GM19023 (cell line): Measurements from ENCODE around the gene IGF1R.

Source experiments
- ATAC-seq: cut with Tn5 transposase; IDR thresholded peaks from one replicate; pipeline ENCODE4 v1.9.1; 2021; ENCODE audit warnings: mild to moderate bottlenecking, moderate library complexity; ENCODE audit not compliant: unreplicated experiment

IGF1R gene

GRCh38 chr15:98791046-98791701 lies 142.8 kb downstream of the IGF1R start:
- no peak for ATAC-seq

DNA sequence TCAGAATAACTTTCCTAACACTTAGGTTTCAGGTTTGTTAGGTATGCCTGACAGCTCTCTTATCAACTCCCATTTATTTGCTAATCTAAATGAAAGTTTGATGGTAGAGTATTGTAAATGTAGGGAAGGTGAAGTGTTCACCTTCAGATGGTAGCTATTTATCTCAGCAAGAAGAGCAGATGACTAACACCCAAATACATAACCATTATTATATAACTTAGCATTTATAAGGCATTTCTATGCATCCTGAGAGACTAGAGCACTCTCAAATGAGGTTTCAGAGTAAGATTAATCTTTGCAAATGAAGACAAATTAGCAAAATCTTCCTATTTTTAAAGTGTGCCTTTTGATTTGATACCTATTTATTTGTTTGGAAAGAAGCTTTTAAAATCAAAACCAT lies 143.8 kb downstream of the IGF1R start:
- no peak for ATAC-seq

DNA sequence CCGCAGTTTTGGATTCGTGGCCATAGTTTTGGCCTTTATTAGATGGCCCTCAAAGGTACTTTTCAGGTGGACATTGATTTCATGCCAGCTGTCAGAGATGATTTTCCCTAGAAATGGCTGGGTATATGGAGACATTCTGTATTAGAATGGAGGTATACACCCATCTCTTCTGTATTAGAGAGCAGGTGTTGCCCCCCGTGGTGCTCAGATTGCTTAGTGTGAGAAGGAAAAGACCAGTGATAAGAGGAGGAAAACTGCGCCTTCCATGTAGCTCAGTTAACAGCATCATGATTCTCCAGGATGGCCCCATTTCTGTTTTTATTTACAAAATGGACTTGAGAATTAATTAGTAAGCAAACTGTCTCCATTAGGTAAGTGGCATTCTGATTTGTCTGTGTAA lies 145.9 kb downstream of the IGF1R start:
- ATAC-seq = no peak

DNA sequence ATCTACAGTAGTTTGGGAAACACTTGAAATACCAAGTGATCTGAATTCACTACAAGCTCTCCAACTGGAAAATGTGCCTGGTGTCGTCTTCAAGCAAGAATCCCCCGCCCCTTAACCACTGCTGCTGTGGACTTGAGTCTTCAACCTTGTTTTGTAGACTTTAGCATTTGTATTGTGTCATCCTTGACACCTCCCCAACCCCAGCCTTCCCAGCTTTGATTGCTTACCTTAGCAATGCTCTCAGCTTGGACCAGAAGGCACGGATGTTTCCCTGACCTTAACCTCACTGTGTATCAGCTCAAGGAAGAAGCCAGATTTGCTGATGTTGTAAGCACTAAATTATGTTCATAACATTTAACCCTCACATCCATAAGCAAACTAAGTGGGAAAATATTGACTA lies 146.4 kb downstream of the IGF1R start:
- ATAC-seq = no peak

DNA sequence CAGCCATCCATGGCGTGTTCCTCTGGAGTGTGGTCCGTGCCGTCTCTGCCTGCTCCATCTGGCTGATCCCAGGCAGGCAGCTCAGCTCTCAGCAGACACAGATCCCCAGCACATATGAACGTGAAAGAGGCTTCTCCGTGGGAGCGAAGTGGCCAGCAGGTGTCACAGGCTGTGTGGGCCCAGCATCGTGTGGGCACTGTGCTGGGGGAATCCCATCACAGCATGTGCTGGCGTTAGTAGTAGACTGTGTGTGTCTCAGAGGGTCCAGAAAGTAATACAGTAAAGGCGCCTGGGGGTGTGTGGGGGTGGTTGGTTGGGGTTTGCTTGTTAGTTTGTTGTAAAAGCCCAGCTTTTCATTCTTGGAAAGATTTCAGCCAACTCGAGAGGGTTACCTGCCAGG lies 147.6 kb downstream of the IGF1R start:
- no peak for ATAC-seq

DNA sequence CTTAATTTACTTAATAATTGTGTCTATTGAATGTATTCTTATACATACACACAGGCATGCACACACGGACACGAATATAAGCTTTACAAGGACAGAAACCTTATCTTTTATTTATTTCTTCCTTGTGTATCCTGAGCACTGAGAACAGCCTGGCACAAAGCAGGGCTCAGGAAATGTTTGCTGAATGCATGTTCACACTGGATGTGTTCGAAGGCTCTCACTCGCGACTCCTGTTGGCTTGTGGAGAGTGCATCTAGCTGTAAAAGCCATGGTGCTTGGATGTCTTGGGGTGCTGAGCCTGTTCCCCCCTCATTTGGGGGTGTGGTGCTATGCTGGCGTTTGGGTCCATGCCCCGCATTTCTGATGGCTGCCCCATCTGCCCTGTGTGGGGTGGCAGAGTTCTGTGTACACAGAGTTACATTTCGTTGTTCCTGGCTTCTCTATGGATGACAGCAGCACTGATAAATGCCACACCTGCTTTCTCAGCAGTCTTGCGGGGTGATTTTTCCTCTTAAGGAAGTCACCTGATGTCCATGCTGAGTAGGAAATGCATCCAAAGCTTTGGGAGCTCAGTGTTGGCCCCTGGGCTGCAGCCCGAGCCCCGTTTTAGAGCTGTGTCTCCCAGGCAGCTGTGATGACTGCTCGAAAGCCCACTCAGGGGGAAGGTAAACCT lies 148.5 kb downstream of the IGF1R start:
- no peak for ATAC-seq

- ATAC-seq = no peak
Measured at GRCh38 chr15:98798375-98798893, 150.1 kb downstream of the IGF1R start.

- ATAC-seq = no peak
Measured at GRCh38 chr15:98799461-98800390, 151.4 kb downstream of the IGF1R start.

GRCh38 chr15:98800437-98801233 lies 152.3 kb downstream of the IGF1R start:
- no peak for ATAC-seq

- ATAC-seq = no peak
Measured at GRCh38 chr15:98801234-98801561, 152.9 kb downstream of the IGF1R start.

- no peak for ATAC-seq
Measured at GRCh38 chr15:98802187-98802586, 153.8 kb downstream of the IGF1R start.

DNA sequence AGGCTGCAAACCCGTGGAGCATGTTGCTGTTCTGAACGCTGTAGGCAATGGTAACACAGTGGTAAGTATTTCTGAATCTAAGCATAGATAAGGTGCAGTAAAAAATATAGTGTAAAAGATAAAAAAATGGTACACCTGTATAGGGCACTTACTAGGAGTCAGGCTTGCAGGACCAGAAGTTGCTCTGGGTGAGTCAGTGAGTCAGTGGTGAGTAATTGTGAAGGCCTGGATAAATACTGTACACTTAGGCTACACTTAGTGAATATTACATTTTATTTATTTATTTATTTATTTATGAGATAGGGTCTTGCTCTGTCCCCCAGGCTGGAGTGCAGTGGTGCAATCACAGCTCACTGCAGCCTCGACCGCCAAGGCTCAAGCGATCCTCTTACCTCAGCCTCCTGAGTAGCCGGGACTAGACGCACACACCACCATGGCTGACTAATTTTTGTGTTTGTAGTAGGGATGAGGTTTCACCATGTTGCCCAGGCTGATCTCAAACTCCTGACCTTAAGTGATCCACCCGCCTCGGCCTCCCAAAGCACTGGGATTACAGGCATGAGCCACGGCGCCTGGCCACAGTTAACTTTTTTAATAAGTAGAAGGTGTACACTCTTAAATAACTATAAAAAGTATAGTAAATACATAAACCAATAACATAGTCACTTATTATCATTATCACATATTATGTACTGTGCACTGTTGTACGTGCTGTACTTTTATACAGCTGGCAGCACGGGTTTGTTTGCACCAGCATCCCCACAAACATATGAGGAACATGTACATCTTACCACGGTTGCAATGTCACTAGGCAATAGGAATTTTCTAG lies 155.1 kb downstream of the IGF1R start:
- no peak for ATAC-seq

DNA sequence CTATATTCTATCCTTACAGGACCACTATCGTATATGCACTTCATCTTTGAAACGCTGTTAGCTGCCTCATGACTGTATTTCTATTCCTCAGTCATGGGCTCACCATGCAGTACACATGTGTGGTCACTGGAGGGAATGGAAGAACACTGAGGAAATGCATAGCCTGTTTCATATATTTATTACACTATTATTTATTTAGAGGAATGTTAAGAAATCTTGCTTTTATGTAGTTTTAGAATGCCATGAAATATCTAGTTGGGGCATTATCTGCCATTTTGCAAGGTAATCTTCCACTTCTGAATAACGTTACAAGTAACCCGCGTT lies 155.7 kb downstream of the IGF1R start:
- no peak for ATAC-seq

DNA sequence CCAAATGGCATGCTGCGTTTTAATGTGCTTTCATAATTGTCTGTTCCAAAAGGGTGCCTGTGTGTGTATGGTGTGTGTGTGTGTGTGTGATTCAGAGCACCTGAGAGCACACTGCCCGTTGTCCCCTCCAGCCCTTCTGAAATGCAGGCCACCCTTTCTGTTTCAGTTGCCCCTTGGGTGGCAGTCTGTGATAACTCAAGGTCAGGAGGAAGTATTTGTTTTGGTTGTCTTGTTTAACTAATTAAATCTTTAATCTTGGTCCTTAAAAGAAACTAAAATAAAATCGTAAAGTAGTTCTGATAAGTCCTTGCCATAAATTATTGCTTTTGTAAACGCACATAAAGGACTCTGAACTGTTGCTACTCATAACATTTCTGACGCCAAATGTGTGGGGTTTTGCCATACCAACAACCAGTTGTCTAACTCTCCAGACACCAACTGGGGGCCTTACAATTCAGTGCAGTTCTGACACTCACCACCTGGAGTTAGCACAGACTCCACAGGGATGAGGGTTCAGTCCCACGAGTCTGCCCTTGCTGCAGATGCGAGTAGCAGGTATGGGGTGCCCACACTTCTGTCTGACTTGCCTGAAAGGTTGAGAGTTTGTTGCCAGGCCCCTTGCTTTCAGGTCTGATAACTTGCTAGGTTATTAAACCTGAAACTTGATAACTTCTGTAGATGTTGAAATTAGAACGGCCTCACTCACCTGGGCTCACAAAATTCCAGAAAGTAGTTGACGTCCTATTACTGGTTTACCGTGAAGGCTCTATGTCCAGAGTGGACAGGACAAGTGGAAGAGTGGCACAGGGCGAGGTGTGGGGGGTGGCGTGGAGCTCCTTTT lies 157.3 kb downstream of the IGF1R start:
- no peak for ATAC-seq

DNA sequence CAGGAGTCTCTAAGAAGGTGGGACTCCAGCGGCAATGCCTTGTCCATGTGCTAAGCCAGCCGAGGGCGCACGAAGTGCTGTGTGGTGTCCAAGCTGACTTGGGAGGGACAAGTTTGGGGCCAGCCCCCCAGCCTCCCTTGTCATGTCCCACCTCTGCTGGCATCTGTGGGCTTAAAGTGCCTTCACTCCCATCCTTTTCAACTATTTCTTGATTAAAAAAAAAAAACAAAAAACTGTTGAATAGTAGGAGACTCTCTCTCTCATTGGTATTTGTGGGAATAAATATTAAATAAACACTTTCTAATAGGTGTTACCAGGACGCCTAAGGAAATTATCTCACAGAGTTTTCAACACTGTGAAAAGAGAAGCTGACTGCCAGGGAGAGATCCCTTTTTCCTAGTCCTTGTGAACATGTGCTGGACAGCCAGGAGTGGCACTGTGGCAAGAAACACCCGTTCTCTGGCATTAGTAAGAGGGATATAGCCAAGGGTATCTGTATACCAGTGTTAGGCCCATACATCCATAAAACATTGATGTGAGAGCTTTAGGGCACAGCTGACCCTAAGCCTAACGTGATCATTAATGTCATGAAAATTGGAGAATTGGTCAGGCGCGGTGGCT lies 158.0 kb downstream of the IGF1R start:
- ATAC-seq = no peak

DNA sequence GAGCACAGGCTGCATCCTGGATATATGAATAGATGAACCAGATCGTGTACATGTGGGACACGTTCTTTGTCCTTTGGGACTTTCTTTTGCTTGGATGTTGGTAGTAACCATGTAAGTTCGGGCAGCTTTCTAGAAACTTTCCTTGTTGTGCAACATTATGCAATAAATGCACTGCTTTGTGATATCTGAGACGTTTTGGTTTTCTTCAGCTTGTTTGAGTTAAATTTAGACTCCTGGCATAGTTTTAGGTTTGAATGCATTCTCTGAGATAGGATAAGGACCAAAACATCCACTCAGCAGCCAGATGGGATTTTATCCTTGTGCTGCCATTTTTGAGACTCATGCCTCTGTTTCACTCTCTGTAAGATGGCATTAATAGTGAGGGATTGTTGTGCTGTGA lies 158.9 kb downstream of the IGF1R start:
- no peak for ATAC-seq

GRCh38 chr15:98809273-98809672 lies 160.9 kb downstream of the IGF1R start:
- ATAC-seq = no peak

- ATAC-seq = no peak
Measured at GRCh38 chr15:98812716-98813446, 164.5 kb downstream of the IGF1R start.
